Measurements from ENCODE around the gene CCDC47.
A peak's percentile ranks its signal among the peaks of the same experiment; 100 is the strongest.
"Not testable (repeated sequence)": the region's sequence is repeated elsewhere in the genome, so short reads cannot be mapped to it uniquely, and the experiment has no call there.

The CCDC47 gene

DNA sequence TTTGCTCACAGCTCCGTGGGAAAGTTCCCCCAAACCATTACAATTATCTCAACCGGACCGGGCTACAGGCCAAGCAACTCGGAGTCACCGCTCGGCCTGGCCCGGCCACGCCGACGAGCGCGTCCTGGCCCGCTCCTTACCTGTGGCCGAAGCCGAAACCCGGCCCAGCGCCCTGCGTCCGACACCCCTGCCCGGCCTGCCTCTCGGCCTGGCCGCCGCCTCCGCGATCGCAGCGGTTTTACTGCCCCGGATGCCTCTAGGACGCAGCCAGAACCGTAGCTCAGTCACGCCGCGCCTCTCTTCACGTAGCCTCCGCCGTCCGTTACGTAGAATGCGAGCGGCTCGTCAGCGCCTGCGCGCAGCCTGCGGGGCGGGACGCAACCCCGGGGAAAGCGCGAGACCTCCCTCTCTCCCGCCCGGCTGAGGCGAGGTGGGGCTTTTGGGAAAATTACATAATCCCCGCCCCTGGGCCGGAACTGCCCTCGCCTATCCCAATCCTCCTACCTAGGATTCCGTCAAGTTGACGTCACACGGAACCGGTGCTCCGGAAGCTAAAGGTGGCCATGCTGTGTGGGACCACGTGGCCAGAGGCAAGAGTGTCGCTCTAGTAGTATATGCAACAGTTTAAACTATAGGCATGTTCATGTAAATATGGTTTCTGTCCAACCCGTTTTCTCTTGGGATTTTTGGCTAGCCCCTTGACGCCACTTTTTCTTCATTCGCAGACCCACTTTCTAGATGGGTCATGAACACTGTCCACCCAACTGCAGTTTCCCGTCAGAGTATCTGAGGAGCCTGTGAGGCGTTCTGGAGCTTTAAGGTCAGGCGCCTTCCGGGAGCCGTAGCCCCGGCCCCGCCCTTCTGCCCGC is at the start of gene CCDC47:
TSS of gene CCDC47 (minus strand) at position 326 of the 869 bp plus-strand sequence. CDS start 7,422 bp downstream, outside the sequence.
- peak; percentile 87 to 100 (median 98) for DNase-seq

DNA sequence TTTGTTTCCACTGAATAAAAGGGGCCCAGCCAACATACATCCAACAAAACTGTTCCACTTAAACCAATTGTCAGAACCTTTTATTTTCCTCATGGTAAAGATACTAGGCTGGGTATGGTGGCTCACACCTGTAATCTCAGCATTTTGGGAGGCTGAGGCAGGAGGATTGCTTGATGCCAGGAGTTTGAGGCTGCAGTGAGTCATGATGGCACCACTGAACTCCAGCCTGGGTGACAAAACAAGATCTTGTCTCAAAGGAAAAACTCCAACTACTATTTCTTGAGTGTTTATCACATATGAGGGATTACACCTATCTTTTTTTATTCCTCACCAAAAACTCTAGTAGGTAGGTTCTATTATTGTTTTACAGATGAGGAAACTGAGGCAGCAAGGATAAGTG is 49.1 kb upstream of the CCDC47 start:
- no peak for DNase-seq

DNA sequence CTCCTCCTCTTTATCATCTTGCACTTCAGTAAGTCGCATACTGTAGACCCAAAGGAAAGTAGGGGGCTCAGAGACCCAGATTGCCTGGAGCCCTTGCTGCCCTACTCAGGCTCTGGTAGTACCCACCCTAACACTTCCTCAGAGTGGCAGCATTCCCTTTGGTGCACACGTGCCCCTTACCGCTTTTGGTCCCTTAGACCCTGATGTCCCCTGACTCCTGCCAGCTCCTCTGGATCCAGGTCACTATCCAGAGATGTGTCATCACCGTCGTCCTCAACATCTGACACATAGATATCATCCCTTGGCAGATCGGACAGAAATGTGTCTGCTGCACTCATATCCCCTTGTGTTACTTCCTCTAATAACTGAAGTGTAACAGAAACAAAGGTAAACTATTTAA is 48.4 kb upstream of the CCDC47 start:
- no peak for DNase-seq

DNA sequence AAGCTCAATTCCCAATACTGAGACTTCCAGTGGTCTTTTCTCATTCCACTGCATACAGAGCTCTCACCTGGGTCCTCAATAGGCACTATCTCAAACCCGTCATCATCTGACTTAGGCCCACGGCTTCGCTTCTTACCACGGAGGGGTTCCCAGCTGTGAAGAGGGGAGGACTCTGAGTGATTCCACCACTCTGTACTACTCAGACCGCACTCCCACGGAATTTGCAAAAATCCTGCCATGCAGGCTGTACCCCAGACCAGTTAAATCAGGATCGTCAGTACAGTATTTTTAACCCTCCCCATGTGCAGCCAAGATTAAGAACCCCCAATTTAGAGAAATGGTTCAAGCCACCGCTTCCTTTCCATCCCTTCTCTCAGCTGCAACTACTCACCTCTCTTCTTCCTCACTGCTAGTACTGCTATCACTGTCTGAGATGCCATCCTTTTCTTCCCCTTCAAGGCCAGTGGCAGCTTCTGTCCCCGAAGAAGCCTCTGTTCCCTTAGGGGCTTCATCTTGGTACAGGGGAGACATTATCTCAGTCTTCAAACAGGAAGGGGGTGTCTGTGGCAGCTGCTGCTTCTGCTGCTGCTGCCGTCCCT is 47.7 kb upstream of the CCDC47 start:
- DNase-seq = no peak

GRCh38 chr17:63819585-63820537 is 46.5 kb upstream of the CCDC47 start:
- DNase-seq = no peak

DNA sequence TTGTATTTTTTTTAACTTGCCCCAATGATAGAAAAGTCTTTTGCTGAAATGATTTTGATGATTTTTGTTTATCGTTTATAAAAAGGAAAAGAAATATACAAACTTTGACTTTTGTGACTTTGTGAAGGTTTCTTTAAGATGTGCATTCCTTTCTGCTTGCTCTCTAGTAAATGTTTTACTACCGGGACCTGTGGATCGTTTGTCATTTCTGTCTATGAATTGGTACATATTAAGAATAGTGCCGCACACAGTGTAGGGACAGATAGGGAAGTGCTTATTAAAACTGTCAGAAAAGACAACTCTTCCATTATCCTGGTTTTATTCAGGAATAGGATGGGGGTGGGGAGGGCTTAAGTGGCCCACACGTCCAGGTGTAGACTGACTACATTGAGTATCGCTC is 45.7 kb upstream of the CCDC47 start:
- DNase-seq = no peak

DNA sequence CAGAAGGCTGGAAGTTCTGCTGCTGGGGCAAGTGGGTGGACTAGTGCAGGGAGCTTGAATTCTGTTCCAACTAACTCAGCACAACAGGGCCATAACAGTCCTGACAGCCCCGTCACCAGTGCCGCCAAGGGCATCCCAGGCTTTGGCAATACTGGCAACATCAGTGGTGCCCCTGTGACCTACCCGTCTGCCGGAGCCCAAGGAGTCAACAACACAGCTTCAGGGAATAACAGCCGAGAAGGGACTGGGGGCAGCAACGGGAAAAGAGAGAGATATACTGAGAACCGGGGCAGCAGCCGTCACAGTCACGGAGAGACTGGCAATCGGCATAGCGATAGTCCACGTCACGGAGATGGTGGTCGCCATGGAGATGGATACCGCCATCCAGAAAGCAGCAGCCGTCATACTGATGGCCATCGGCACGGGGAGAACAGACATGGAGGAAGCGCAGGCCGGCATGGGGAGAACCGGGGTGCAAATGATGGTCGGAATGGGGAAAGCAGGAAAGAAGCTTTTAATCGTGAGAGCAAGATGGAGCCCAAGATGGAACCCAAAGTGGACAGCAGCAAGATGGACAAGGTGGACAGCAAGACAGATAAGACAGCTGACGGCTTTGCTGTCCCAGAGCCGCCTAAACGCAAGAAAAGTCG is 44.5 kb upstream of the CCDC47 start:
- DNase-seq = no peak

GRCh38 chr17:63816669-63817068 is 43.3 kb upstream of the CCDC47 start:
- no peak for DNase-seq

DNA sequence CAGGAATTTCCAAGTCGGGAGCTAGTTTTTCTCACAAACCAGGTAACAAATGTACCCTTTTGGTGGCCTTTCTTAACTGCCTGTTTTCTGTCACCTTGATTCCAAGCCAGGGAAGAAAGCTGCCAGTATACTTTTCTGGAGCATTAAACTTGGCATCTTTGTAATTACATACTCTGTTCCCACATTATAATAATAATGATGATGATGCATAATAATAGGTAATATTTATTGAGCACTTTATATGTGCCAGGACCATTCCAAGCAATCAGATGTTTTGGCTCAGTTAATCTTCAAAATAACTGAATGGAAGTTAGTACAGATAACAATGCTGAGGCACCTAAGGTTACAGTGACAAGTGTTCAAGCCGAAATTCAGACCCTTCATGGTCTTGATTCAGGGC is 42.7 kb upstream of the CCDC47 start:
- no peak for DNase-seq

GRCh38 chr17:63809970-63810369 is 36.6 kb upstream of the CCDC47 start:
- DNase-seq = no peak

DNA sequence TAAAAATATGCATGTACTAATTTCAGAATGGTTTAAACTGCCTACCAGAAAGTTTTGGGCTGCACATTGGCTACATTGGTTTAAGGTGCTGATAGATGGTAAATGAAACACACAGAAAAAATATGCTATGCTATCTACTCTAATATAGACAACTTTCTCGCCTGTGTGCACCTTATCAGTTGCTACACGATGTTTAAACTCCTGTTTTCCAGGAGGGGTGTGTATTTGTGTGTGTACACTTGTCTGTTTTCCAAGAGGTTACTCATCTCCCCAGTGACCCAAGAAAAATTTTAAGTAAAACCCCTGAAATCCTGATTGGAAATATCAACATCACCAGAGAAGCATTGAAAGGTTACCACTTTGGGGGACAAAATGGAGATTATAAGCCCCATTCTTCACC is 32.2 kb upstream of the CCDC47 start:
- no peak for DNase-seq

DNA sequence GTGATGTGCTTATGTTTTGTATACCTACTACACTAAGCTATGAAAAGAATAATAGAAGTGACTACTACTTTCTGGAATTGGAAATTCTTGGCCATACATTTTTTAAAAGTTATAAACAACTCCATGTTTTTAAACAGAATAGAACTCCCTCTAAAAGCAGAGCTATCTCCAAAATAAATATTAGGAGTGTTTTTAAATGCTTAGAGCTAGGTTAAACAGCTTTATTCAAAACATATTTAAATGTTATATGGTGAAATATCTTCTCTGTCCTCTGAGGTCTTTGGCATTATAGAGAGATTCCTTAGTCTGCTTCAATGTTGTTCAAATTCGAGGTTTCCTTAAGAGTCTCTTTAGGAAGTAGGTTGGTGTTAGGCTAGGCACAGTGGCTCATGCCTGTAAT is 30.9 kb upstream of the CCDC47 start:
- no peak for DNase-seq

- no peak for DNase-seq
Observed at GRCh38 chr17:63800783-63801182, 27.4 kb upstream of the CCDC47 start.

GRCh38 chr17:63798572-63799106 is 25.2 kb upstream of the CCDC47 start:
- DNase-seq = no peak

- DNase-seq = not testable (repeated sequence)
Observed at GRCh38 chr17:63796375-63796774, 23.0 kb upstream of the CCDC47 start.

- DNase-seq = no peak
Observed at GRCh38 chr17:63792055-63792729, 18.8 kb upstream of the CCDC47 start.

DNA sequence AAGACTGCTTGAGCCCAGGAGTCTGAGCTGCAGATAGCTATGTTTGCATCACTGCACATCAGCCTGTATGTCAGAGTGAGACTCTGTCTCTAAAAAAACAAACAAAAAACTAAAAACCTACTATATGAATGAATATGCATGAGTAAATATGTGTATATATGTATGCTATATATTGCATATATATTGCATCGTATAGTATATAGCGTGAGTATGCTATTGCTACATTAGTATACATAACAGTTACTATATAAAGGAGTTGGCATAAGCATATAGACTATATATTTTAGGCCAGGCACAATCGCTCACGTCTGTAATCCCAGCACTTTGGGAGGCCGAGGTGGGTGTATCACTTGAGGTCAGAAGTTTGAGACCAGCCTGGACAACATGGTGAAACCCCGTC is 16.7 kb upstream of the CCDC47 start:
- no peak for DNase-seq

- no peak for DNase-seq
Observed at GRCh38 chr17:63786971-63787711, 13.7 kb upstream of the CCDC47 start.

DNA sequence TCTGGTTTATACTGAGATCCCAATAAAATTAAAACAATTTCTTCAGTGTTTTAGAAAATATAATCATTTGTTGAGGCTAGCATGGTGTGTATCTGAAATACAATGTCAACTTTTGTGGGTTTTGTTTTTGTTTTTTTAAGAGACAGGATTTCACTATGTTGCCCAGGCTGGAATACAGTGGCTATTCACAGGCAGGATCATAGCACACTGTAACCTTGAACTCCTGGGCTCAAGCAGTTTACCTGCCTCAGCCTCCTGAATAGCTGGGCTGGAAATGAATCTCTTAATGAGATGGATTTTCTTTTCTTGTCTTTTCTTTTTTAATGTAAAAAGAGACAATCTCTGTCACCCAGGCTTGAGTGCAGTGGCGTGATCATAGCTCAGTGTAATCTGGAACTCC is 12.7 kb upstream of the CCDC47 start:
- no peak for DNase-seq

GRCh38 chr17:63785556-63785955 is 12.2 kb upstream of the CCDC47 start:
- no peak for DNase-seq
